ENCODE measurements around the gene ALDH1L1. TPM values are rescaled to one million over a fixed set of nuclear protein-coding genes. Genes with fewer than 3 reads are reported as not detected.

The ALDH1L1 gene
- total and polyA plus RNA-seq, 9 of the 15 experiments (the other 6 are each of a cell fraction or from before 2014, with no cell fraction given): 0.06 to 1.9 (median 0.57) TPM; not detected in 1

DNA sequence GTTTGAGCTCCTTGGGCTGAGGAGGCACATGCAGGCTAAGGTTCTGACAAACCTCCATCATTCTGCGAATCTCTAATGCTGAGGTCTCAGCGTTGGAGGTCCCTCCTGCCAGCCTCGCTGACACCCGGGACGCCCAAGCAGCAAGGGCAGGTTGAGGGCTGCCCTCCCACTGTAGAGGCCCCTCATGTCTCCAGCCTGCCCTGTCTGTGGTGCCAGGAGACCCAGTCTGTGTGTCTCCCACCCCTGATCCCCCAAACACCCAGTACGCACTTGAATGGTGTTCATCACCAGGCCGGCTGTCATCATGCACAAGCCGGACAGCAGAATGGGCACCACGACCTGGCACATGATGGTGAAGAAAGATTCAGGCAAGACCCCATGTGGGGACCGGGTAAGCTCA lies 124.3 kb downstream of the ALDH1L1 start (continued):
- TF ChIP-seq POLR2AphosphoS5 (IDR thresholded peaks at IDR 0.05; ENCODE audit: control insufficient read depth, insufficient read depth, low read depth, low read length) (no peak), MTA2 (IDR thresholded peaks at IDR 0.05; ENCODE audit: low read depth) (no peak), ZNF140 (CRISPR knock-in tag; IDR thresholded peaks at IDR 0.05) (no peak)

DNA sequence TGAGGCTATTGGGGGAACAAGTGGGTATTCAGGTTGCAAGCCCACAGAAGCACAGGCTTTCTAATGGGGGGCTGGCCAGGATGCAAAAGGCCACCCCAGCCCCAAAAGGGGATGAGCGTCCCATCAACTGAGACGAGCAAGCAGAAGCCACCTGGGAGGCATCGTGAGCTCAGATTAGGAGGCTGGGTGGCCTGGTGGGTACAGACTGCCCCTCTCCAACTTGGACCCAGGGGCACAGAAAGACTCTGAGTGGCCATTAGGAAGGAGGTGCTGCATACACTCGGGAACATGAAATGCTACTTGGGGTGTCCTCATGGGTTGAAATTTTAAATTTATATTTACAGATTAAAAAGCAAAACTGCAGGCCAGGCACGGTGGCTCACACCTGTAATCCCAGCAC lies 125.5 kb downstream of the ALDH1L1 start:
- CTCF ChIA-PET (ENCODE audit: low intra/inter-chr PET ratio): no interaction called here
- H3K27ac ChIP-seq (ENCODE audit: extremely low read depth, low read depth, low read length): no peak overlapping the region
- TF ChIP-seq, protein P1, sequence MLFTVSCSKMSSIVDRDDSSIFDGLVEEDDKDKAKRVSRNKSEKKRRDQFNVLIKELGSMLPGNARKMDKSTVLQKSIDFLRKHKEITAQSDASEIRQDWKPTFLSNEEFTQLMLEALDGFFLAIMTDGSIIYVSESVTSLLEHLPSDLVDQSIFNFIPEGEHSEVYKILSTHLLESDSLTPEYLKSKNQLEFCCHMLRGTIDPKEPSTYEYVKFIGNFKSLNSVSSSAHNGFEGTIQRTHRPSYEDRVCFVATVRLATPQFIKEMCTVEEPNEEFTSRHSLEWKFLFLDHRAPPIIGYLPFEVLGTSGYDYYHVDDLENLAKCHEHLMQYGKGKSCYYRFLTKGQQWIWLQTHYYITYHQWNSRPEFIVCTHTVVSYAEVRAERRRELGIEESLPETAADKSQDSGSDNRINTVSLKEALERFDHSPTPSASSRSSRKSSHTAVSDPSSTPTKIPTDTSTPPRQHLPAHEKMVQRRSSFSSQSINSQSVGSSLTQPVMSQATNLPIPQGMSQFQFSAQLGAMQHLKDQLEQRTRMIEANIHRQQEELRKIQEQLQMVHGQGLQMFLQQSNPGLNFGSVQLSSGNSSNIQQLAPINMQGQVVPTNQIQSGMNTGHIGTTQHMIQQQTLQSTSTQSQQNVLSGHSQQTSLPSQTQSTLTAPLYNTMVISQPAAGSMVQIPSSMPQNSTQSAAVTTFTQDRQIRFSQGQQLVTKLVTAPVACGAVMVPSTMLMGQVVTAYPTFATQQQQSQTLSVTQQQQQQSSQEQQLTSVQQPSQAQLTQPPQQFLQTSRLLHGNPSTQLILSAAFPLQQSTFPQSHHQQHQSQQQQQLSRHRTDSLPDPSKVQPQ (CRISPR knock-in tag; IDR thresholded peaks at IDR 0.05; ENCODE audit: borderline replicate concordance): no peak
- no peak for TF ChIP-seq CCAR2 (IDR thresholded peaks at IDR 0.05; ENCODE audit: low read depth, low read length)
- no peak for TF ChIP-seq MAZ (CRISPR knock-in tag; conservative IDR thresholded peaks at IDR 0.05 in 1 of 2, IDR thresholded peaks at IDR 0.05 in 1 of 2)
- TF ChIP-seq, protein P2, sequence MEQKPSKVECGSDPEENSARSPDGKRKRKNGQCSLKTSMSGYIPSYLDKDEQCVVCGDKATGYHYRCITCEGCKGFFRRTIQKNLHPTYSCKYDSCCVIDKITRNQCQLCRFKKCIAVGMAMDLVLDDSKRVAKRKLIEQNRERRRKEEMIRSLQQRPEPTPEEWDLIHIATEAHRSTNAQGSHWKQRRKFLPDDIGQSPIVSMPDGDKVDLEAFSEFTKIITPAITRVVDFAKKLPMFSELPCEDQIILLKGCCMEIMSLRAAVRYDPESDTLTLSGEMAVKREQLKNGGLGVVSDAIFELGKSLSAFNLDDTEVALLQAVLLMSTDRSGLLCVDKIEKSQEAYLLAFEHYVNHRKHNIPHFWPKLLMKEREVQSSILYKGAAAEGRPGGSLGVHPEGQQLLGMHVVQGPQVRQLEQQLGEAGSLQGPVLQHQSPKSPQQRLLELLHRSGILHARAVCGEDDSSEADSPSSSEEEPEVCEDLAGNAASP (IDR thresholded peaks at IDR 0.05): no peak
- TF ChIP-seq RBBP5 (IDR thresholded peaks at IDR 0.05; ENCODE audit: borderline replicate concordance, insufficient read depth, low read length, poor library complexity, severe bottlenecking): no peak
- no peak for TF ChIP-seq GTF2F1 (IDR thresholded peaks at IDR 0.05; ENCODE audit: low read depth, low read length)
- TF ChIP-seq CREB1 (IDR thresholded peaks at IDR 0.05): no peak
- TF ChIP-seq CREB1 (CRISPR knock-in tag; IDR thresholded peaks at IDR 0.05): no peak
- no peak for TF ChIP-seq ADNP (tag; IDR thresholded peaks at IDR 0.05)
- TF ChIP-seq GATAD2A (IDR thresholded peaks at IDR 0.05): no peak
- TF ChIP-seq HDAC8 (tag; IDR thresholded peaks at IDR 0.05): no peak
- TF ChIP-seq ILK (tag; IDR thresholded peaks at IDR 0.05; ENCODE audit: borderline replicate concordance, low read depth): no peak
- TF ChIP-seq RBM17 (IDR thresholded peaks at IDR 0.05; ENCODE audit: borderline replicate concordance, low read depth, low read length): no peak
- no peak for TF ChIP-seq RAD21 (CRISPR knock-in tag; conservative IDR thresholded peaks at IDR 0.05 in 1 of 2, IDR thresholded peaks at IDR 0.05 in 1 of 2)
- TF ChIP-seq EWSR1 (IDR thresholded peaks at IDR 0.05; ENCODE audit: borderline replicate concordance, low read depth, partially characterized antibody): no peak
- no peak for TF ChIP-seq ZFX (CRISPR knock-in tag; IDR thresholded peaks at IDR 0.05)

More for the DNA sequence above, 125.5 kb downstream of the ALDH1L1 start:
- POLR2A ChIA-PET: no interaction called here
- FAIRE-seq (no peak), ATAC-seq (no peak), DNase-seq (ENCODE audit: extremely low read depth in 1 of 4, low spot score in 3 of 4) (no peak)
- no peaks in the 10 kb centered on the region for H4K20me1 ChIP-seq (replicated peaks; ENCODE audit: control insufficient read depth, insufficient read depth, low read length)
- in situ Hi-C loops (cut with MboI): no loop called here
- H3K27me3 ChIP-seq (ENCODE audit: control insufficient read depth in 2 of 2, insufficient read depth in 2 of 2, low read length in 2 of 2): no peaks in the 10 kb centered on the region
- no peaks in the 10 kb centered on the region for H3K9me1 ChIP-seq (ENCODE audit: control insufficient read depth, insufficient read depth, low read length)
- H3K79me2 ChIP-seq (ENCODE audit: control insufficient read depth, insufficient read depth, low read length): no peaks in the 10 kb centered on the region
- no peaks in the 10 kb centered on the region for H3K36me3 ChIP-seq (ENCODE audit: control insufficient read depth, insufficient read depth, low read length)
- WGBS (ENCODE audit: insufficient coverage, low coverage, missing lambda C conversion rate): 29% methylated on average over 1 of the region's 5 CpGs
- H3K9ac ChIP-seq (ENCODE audit: insufficient read depth in 1 of 2, low read depth in 2 of 2, low read length in 2 of 2): no peak overlapping the region
- intact Hi-C loops (cut with micrococcal nuclease): no loop called here
- no peak overlapping the region for H3K4me2 ChIP-seq (ENCODE audit: insufficient read depth, low read length)
- peaks cover 10% of the 10 kb centered on the region in 2 experiments; a peak in 4 of 5 replicates for H3K4me1 ChIP-seq (replicated peaks in 1 of 2; ENCODE audit: control insufficient read depth in 2 of 2, insufficient read depth in 2 of 2, low read length in 2 of 2)
- BruUV-seq (replicated peaks): no TSS peak
- H3K9me3 ChIP-seq (replicated peaks; ENCODE audit: control insufficient read depth, insufficient read depth, low read depth, low read length): no peaks in the 10 kb centered on the region
- H3K4me3 ChIP-seq: no peak overlapping the region
- H2AFZ ChIP-seq (ENCODE audit: low read depth, low read length): no peak overlapping the region
